Endothelial cell of umbilical vein (primary cell): ENCODE results near the gene AGFG1. TPM values are rescaled to one million over a fixed set of nuclear protein-coding genes. Genes with fewer than 3 reads are reported as not detected.
"Not testable (repeated sequence)": the region's sequence is repeated elsewhere in the genome, so short reads cannot be mapped to it uniquely, and the experiment has no call there.

Experiments used
- BruUV-seq: library from RNA; stranded (reverse); fragments of 400-500 nt; replicated peaks from 2 replicates; lab custom pipeline; 2021; lab: Mats Ljungman, UMichigan
- CTCF ChIA-PET: fragments of 300-600, 350-600 bp; sonication (Branson Sonifier 250); formaldehyde crosslinking; loops from one replicate; lab custom pipeline; 2021; ENCODE audit warnings: antibody characterized with exemption, inconsistent platforms; lab: Charles Lee
- POLR2A ChIA-PET: fragments of 300-600, 350-600 bp; sonication (Branson Sonifier 250); formaldehyde crosslinking; loops from one replicate; lab custom pipeline; 2021; ENCODE audit warnings: antibody characterized with exemption, inconsistent platforms; lab: Charles Lee
- DNase-seq: peaks from one replicate; pipeline ENCODE4 v3.0.0-alpha.2; 2011; ENCODE audit warnings: low read depth, low spot score
- FAIRE-seq: peaks from 2 replicates; lab custom pipeline; 2011; peaks lifted over from hg19 to GRCh38; lab: Jason Lieb, UNC
- H2AFZ ChIP-seq: 2 replicates; pipeline ENCODE4 v1.6.0; 2012; ENCODE audit warnings: low read depth, low read length, control low read depth, inconsistent platforms
- H3K27ac ChIP-seq: 2 replicates; pipeline ENCODE4 v1.5.1; 2011; ENCODE audit warnings: low read depth, mild to moderate bottlenecking, control low read depth, low read length, moderate library complexity; ENCODE audit not compliant: insufficient read depth
- H3K27me3 ChIP-seq, 2 experiments: 2 replicates each; pipeline versions ENCODE4 v1.6.0 to v1.6.1; 2011; ENCODE audit warnings: low read length in 2 of 2, mixed read lengths in 1 of 2; ENCODE audit not compliant: control insufficient read depth in 2 of 2, insufficient read depth in 2 of 2
- H3K36me3 ChIP-seq, 2 experiments: 2 replicates in 1 of 2; 3 replicates in 1 of 2; pipeline ENCODE4 v1.5.1; 2011; ENCODE audit warnings: low read length in 2 of 2, mild to moderate bottlenecking in 1 of 2, moderate library complexity in 1 of 2; ENCODE audit not compliant: control insufficient read depth in 2 of 2, insufficient read depth in 2 of 2; ENCODE audit errors: extremely low read depth in 1 of 2
- H3K4me1 ChIP-seq: 3 replicates; pipeline ENCODE4 v1.5.1; 2011; ENCODE audit warnings: mild to moderate bottlenecking, low read length; ENCODE audit not compliant: control insufficient read depth, insufficient read depth; ENCODE audit errors: extremely low read depth
- H3K4me2 ChIP-seq: 2 replicates; pipeline ENCODE4 v1.6.1; 2011; ENCODE audit warnings: low read length, control low read depth, mixed read lengths; ENCODE audit not compliant: insufficient read depth
- H3K4me3 ChIP-seq, 3 experiments: fragments of 200-600 bp in 1 of 3; sonication (generic), shearing (Covaris generic) in 1 of 3; replicated peaks in 1 of 3; 2 replicates each; pipeline ENCODE4 v1.5.1; 2011 to 2016; ENCODE audit warnings: control low read depth in 3 of 3, low read length in 3 of 3, mild to moderate bottlenecking in 2 of 3, inconsistent platforms in 1 of 3, low read depth in 1 of 3, moderate library complexity in 1 of 3; ENCODE audit not compliant: insufficient read depth in 1 of 3
- H3K79me2 ChIP-seq: 2 replicates; pipeline ENCODE4 v1.6.0; 2012; ENCODE audit warnings: low read length, inconsistent platforms; ENCODE audit not compliant: control insufficient read depth, insufficient read depth
- H3K9ac ChIP-seq: replicated peaks from 2 replicates; pipeline ENCODE3; 2011; ENCODE audit warnings: low read length, control low read depth; ENCODE audit not compliant: insufficient read depth; ENCODE audit errors: extremely low read depth
- H3K9me1 ChIP-seq: replicated peaks from 3 replicates; pipeline ENCODE4 v1.6.0; 2011; ENCODE audit warnings: mild to moderate bottlenecking, low read length; ENCODE audit not compliant: control insufficient read depth, insufficient read depth; ENCODE audit errors: extremely low read depth
- H3K9me3 ChIP-seq: replicated peaks from 2 replicates; pipeline ENCODE4 v1.5.1; 2012; ENCODE audit warnings: low read length, inconsistent platforms; ENCODE audit not compliant: control insufficient read depth, insufficient read depth
- H4K20me1 ChIP-seq: replicated peaks from 2 replicates; pipeline ENCODE3; 2011; ENCODE audit warnings: mild to moderate bottlenecking, low read length; ENCODE audit not compliant: control insufficient read depth, insufficient read depth; ENCODE audit errors: extremely low read depth
- CTCF ChIP-seq, 2 donors: IDR thresholded peaks; 1 replicate in 1 of 2; 2 replicates in 1 of 2; pipeline ENCODE4 v1.5.1; 2011; ENCODE audit warnings: low read length in 2 of 2, mild to moderate bottlenecking in 2 of 2, moderate library complexity in 2 of 2, control low read depth in 1 of 2, inconsistent platforms in 1 of 2, low read depth in 1 of 2; ENCODE audit not compliant: insufficient read depth in 1 of 2; ENCODE audit errors: extremely low read depth in 1 of 2
- EZH2 ChIP-seq: IDR thresholded peaks from 2 replicates; pipeline ENCODE4 v1.6.1; 2012; ENCODE audit warnings: borderline replicate concordance, low read depth, mild to moderate bottlenecking, moderate library complexity, low read length, inconsistent platforms; ENCODE audit not compliant: severe bottlenecking
- JUN ChIP-seq: IDR thresholded peaks from 2 replicates; pipeline ENCODE4 v1.6.1; 2011; ENCODE audit warnings: borderline replicate concordance, low read depth; ENCODE audit not compliant: insufficient read length, insufficient read depth
- MAX ChIP-seq: IDR thresholded peaks from 2 replicates; pipeline ENCODE4 v1.6.1; 2011; ENCODE audit not compliant: insufficient read depth, insufficient read length
- MYC ChIP-seq: IDR thresholded peaks from one replicate; pipeline ENCODE4 v1.6.1; 2011; ENCODE audit warnings: mild to moderate bottlenecking, low read depth, low read length
- dilution Hi-C: fragments of 300-500 bp; cut with MboI; formaldehyde crosslinking; loops from one replicate; pipeline ENCODE4 v1.15.0; 2019; ENCODE audit warnings: low sequenced_read_pairs; ENCODE audit not compliant: extremely low pct_ligation_motif_present
- intact Hi-C: fragments of 100-400 bp; cut with micrococcal nuclease; formaldehyde crosslinking; loops from one replicate; pipeline ENCODE4 v1.10.0; 2022
- polyA plus RNA-seq, 4 experiments: library from polyadenylated mRNA; depleted of rRNA in 3 of 4; stranded (reverse) in 3 of 4; unstranded in 1 of 4; fragments of >200 nt; gene quantifications; 2 replicates each; pipeline versions ENCODE4 v1.2.1 to v1.2.3, GENCODE V29; 2011 to 2012; ENCODE audit warnings: missing spikeins in 1 of 4
- total RNA-seq: library from RNA; stranded (reverse); gene quantifications from 2 replicates; pipeline ENCODE4 v1.2.3, GENCODE V29; 2021

AGFG1 gene
- total and polyA plus RNA-seq, 2 donors (not counting 3 experiments of a cell fraction or from before 2014, with no cell fraction given): 87.9 to 106 TPM

GRCh38 chr2:227597998-227598397 lies 126.0 kb downstream of the AGFG1 start:
- Histone ChIP-seq H4K20me1 (no peaks in the 10 kb centered on the region), H3K27ac (no peak overlapping the region), H3K4me1 (no peaks in the 10 kb centered on the region), H3K27me3 (peaks cover 2 to 4% of the 10 kb centered on the region in 2 experiments), H3K9me1 (no peaks in the 10 kb centered on the region), H3K79me2 (no peaks in the 10 kb centered on the region), H3K4me3 (no peak overlapping the region), H3K4me2 (no peak overlapping the region), H3K9me3 (no peaks in the 10 kb centered on the region), H3K9ac (no peak overlapping the region), H2AFZ (no peak overlapping the region), H3K36me3 (no peaks in the 10 kb centered on the region)
- intact Hi-C loops (no loop called here), dilution Hi-C loops (no loop called here)
- DNase-seq (no peak), FAIRE-seq (no peak)
- no TSS peak for BruUV-seq
- ChIA-PET CTCF (no interaction called here), POLR2A (no interaction called here)
- TF ChIP-seq MAX (no peak), MYC (no peak), CTCF (IDR thresholded peaks at IDR 0.05; ENCODE audit: extremely low read depth in 1 of 2, insufficient read depth in 1 of 2, low read depth in 1 of 2, low read length in 2 of 2) (no peak), EZH2 (no peak), JUN (no peak)

GRCh38 chr2:227598835-227599503 lies 127.0 kb downstream of the AGFG1 start, which contains the start of gene SCYGR2:
Gene SCYGR2 (plus strand): TSS chr2:227598893. CDS start chr2:227598893, 0 bp downstream.
- intact Hi-C loops: not testable (repeated sequence)

More at GRCh38 chr2:227598835-227599503, 127.0 kb downstream of the AGFG1 start, which contains the start of gene SCYGR2:
- H3K79me2 ChIP-seq, POLR2A ChIA-PET, DNase-seq, H2AFZ ChIP-seq, H3K4me3 ChIP-seq, H3K27me3 ChIP-seq, CTCF ChIA-PET, H3K4me1 ChIP-seq, H4K20me1 ChIP-seq, FAIRE-seq, dilution Hi-C loops, BruUV-seq, H3K27ac ChIP-seq, H3K4me2 ChIP-seq, H3K36me3 ChIP-seq, H3K9ac ChIP-seq, H3K9me3 ChIP-seq, H3K9me1 ChIP-seq: not testable (repeated sequence)
